ENCODE measurements around the gene CHMP1B. TPM values are rescaled to one million over a fixed set of nuclear protein-coding genes. Genes with fewer than 3 reads are reported as not detected.
A peak's percentile ranks its signal among the peaks of the same experiment; 100 is the strongest.

The CHMP1B gene
- total and polyA plus RNA-seq, 9 of the 15 experiments (the other 6 are each of a cell fraction or from before 2014, with no cell fraction given), result 12.3 to 29.9 (median 19.0) TPM

DNA sequence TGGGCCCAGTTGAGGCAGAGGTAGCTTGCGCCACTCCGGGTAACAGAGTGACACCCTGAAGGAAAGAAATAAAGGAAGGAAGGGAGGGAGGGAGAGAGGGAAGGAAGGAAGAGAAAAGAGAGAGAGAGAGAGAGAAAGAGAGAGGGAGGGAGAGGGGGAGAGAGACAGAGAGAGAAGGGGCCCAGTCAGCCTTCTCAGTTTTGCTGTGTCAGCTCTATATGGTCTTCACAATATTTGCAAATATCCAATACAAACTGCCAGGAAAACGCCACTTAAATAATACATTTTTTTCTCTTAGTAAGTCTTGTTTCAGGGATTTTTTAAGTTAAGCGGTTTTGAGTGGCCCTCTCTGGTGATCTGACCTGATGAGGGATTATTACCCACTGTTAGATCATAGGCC, 5.6 kb upstream of the CHMP1B start:
- in situ Hi-C loops (cut with MboI) (no loop called here), intact Hi-C loops (cut with micrococcal nuclease) (no loop called here)
- Histone ChIP-seq H3K9me3 (replicated peaks; ENCODE audit: control insufficient read depth, insufficient read depth, low read depth, low read length) (no peaks in the 10 kb centered on the region), H3K4me3 (no peak overlapping the region), H3K9ac (ENCODE audit: insufficient read depth in 1 of 2, low read depth in 2 of 2, low read length in 2 of 2) (no peak overlapping the region), H3K4me2 (ENCODE audit: insufficient read depth, low read length) (no peak overlapping the region), H3K4me1 (replicated peaks in 1 of 2; ENCODE audit: control insufficient read depth in 2 of 2, insufficient read depth in 2 of 2, low read length in 2 of 2) (peaks cover 11 to 12% of the 10 kb centered on the region in 2 experiments; a peak in 4 of 5 replicates), H3K36me3 (ENCODE audit: control insufficient read depth, insufficient read depth, low read length) (no peaks in the 10 kb centered on the region), H3K27me3 (ENCODE audit: control insufficient read depth in 2 of 2, insufficient read depth in 2 of 2, low read length in 2 of 2) (no peaks in the 10 kb centered on the region), H3K9me1 (ENCODE audit: control insufficient read depth, insufficient read depth, low read length) (no peaks in the 10 kb centered on the region), H2AFZ (ENCODE audit: low read depth, low read length) (peak overlapping the region; percentile 65), H3K27ac (ENCODE audit: extremely low read depth, low read depth, low read length) (no peak overlapping the region), H4K20me1 (replicated peaks; ENCODE audit: control insufficient read depth, insufficient read depth, low read length) (no peaks in the 10 kb centered on the region), H3K79me2 (ENCODE audit: control insufficient read depth, insufficient read depth, low read length) (no peaks in the 10 kb centered on the region)
- no peak for ATAC-seq
- no peak for FAIRE-seq
- BruUV-seq (replicated peaks), result no TSS peak
- ChIA-PET CTCF (ENCODE audit: low intra/inter-chr PET ratio) (no interaction called here), POLR2A (interaction anchor here (0.7 kb wide), 1 partner anchor 11 kb away, joined by 3 read pairs; no protein-coding TSS in a partner anchor)
- no peak for DNase-seq (ENCODE audit: extremely low read depth in 1 of 4, low spot score in 3 of 4)
- 59% methylated on average over 4 of the region's 4 CpGs for whole genome bisulfite sequencing (ENCODE audit: insufficient coverage, low coverage, missing lambda C conversion rate)
- TF ChIP-seq C11orf30 (IDR thresholded peaks at IDR 0.05; ENCODE audit: low read depth) (peak; percentile 98), ZNF316 (IDR thresholded peaks at IDR 0.05) (peak; percentile 99), TAL1 (IDR thresholded peaks at IDR 0.05) (no peak), SMARCC2 (IDR thresholded peaks at IDR 0.05; ENCODE audit: low read depth) (no peak), KDM4B (IDR thresholded peaks at IDR 0.05; ENCODE audit: borderline replicate concordance in 2 of 2, low read depth in 1 of 2) (no peak), NFIX (CRISPR knock-in tag; IDR thresholded peaks at IDR 0.05; ENCODE audit: low read depth) (no peak), SMARCE1 (IDR thresholded peaks at IDR 0.05) (no peak), PCBP1 (IDR thresholded peaks at IDR 0.05; ENCODE audit: low read depth, low read length, poor library complexity, severe bottlenecking) (no peak), STAT5A (IDR thresholded peaks at IDR 0.05; ENCODE audit: borderline replicate concordance, low read length) (no peak), ETS2 (tag; IDR thresholded peaks at IDR 0.05; ENCODE audit: borderline replicate concordance, poor library complexity, severe bottlenecking) (no peak)
- TF ChIP-seq, protein P1, sequence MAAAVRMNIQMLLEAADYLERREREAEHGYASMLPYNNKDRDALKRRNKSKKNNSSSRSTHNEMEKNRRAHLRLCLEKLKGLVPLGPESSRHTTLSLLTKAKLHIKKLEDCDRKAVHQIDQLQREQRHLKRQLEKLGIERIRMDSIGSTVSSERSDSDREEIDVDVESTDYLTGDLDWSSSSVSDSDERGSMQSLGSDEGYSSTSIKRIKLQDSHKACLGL (CRISPR knock-in tag; IDR thresholded peaks at IDR 0.05; ENCODE audit: borderline replicate concordance, poor library complexity, severe bottlenecking), result no peak
- TF ChIP-seq, protein P2, sequence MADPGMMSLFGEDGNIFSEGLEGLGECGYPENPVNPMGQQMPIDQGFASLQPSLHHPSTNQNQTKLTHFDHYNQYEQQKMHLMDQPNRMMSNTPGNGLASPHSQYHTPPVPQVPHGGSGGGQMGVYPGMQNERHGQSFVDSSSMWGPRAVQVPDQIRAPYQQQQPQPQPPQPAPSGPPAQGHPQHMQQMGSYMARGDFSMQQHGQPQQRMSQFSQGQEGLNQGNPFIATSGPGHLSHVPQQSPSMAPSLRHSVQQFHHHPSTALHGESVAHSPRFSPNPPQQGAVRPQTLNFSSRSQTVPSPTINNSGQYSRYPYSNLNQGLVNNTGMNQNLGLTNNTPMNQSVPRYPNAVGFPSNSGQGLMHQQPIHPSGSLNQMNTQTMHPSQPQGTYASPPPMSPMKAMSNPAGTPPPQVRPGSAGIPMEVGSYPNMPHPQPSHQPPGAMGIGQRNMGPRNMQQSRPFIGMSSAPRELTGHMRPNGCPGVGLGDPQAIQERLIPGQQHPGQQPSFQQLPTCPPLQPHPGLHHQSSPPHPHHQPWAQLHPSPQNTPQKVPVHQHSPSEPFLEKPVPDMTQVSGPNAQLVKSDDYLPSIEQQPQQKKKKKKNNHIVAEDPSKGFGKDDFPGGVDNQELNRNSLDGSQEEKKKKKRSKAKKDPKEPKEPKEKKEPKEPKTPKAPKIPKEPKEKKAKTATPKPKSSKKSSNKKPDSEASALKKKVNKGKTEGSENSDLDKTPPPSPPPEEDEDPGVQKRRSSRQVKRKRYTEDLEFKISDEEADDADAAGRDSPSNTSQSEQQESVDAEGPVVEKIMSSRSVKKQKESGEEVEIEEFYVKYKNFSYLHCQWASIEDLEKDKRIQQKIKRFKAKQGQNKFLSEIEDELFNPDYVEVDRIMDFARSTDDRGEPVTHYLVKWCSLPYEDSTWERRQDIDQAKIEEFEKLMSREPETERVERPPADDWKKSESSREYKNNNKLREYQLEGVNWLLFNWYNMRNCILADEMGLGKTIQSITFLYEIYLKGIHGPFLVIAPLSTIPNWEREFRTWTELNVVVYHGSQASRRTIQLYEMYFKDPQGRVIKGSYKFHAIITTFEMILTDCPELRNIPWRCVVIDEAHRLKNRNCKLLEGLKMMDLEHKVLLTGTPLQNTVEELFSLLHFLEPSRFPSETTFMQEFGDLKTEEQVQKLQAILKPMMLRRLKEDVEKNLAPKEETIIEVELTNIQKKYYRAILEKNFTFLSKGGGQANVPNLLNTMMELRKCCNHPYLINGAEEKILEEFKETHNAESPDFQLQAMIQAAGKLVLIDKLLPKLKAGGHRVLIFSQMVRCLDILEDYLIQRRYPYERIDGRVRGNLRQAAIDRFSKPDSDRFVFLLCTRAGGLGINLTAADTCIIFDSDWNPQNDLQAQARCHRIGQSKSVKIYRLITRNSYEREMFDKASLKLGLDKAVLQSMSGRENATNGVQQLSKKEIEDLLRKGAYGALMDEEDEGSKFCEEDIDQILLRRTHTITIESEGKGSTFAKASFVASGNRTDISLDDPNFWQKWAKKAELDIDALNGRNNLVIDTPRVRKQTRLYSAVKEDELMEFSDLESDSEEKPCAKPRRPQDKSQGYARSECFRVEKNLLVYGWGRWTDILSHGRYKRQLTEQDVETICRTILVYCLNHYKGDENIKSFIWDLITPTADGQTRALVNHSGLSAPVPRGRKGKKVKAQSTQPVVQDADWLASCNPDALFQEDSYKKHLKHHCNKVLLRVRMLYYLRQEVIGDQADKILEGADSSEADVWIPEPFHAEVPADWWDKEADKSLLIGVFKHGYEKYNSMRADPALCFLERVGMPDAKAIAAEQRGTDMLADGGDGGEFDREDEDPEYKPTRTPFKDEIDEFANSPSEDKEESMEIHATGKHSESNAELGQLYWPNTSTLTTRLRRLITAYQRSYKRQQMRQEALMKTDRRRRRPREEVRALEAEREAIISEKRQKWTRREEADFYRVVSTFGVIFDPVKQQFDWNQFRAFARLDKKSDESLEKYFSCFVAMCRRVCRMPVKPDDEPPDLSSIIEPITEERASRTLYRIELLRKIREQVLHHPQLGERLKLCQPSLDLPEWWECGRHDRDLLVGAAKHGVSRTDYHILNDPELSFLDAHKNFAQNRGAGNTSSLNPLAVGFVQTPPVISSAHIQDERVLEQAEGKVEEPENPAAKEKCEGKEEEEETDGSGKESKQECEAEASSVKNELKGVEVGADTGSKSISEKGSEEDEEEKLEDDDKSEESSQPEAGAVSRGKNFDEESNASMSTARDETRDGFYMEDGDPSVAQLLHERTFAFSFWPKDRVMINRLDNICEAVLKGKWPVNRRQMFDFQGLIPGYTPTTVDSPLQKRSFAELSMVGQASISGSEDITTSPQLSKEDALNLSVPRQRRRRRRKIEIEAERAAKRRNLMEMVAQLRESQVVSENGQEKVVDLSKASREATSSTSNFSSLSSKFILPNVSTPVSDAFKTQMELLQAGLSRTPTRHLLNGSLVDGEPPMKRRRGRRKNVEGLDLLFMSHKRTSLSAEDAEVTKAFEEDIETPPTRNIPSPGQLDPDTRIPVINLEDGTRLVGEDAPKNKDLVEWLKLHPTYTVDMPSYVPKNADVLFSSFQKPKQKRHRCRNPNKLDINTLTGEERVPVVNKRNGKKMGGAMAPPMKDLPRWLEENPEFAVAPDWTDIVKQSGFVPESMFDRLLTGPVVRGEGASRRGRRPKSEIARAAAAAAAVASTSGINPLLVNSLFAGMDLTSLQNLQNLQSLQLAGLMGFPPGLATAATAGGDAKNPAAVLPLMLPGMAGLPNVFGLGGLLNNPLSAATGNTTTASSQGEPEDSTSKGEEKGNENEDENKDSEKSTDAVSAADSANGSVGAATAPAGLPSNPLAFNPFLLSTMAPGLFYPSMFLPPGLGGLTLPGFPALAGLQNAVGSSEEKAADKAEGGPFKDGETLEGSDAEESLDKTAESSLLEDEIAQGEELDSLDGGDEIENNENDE (IDR thresholded peaks at IDR 0.05; ENCODE audit: low read depth, low read length), result no peak
